ENCODE measurements around the gene VPS11. TPM values are rescaled to one million over a fixed set of nuclear protein-coding genes. Genes with fewer than 3 reads are reported as not detected.

The VPS11 gene
- total and polyA plus RNA-seq, 10 donors = 30.1 to 66.7 (median 43.6) TPM

- peak overlapping the region in 5 of 8 donors; percentile 85 to 94 (median 90) for H3K27ac ChIP-seq
Observed at GRCh38 chr11:119108857-119109221, 41.2 kb downstream of the VPS11 start.

GRCh38 chr11:119109843-119110242 lies 42.2 kb downstream of the VPS11 start:
- Histone ChIP-seq H3K4me3 (no peak overlapping the region), H3K4me1 (peaks cover 19 to 66% (median 43%) of the 10 kb centered on the region in 6 donors), H3K9me3 (no peaks in the 10 kb centered on the region), H3K27me3 (replicated peaks in 1 of 7) (no peaks in the 10 kb centered on the region), H3K36me3 (peaks cover 0 to 55% (median 40%) of the 10 kb centered on the region in 6 donors), H3K27ac (peak overlapping the region in 1 of 8 donors; percentile 94)
- TF ChIP-seq POLR2AphosphoS5 (IDR thresholded peaks at IDR 0.05) = no peak
- TF ChIP-seq, protein P1, sequence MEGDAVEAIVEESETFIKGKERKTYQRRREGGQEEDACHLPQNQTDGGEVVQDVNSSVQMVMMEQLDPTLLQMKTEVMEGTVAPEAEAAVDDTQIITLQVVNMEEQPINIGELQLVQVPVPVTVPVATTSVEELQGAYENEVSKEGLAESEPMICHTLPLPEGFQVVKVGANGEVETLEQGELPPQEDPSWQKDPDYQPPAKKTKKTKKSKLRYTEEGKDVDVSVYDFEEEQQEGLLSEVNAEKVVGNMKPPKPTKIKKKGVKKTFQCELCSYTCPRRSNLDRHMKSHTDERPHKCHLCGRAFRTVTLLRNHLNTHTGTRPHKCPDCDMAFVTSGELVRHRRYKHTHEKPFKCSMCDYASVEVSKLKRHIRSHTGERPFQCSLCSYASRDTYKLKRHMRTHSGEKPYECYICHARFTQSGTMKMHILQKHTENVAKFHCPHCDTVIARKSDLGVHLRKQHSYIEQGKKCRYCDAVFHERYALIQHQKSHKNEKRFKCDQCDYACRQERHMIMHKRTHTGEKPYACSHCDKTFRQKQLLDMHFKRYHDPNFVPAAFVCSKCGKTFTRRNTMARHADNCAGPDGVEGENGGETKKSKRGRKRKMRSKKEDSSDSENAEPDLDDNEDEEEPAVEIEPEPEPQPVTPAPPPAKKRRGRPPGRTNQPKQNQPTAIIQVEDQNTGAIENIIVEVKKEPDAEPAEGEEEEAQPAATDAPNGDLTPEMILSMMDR (IDR thresholded peaks at IDR 0.05 in 8 of 11, conservative IDR thresholded peaks at IDR 0.05 in 3 of 11) = no peak
- TF ChIP-seq POLR2A (IDR thresholded peaks at IDR 0.05) = no peak
- WGBS, 5 donors = 89 to 100% (median 95%) methylated on average over 2 to 3 of the region's 3 CpGs
- peak; percentile 63 for DNase-seq
- intact Hi-C loops (cut with DNase I; ENCODE audit: low total_unique reads) = no loop called here

More at GRCh38 chr11:119108857-119109221, 41.2 kb downstream of the VPS11 start:
- peak; percentile 21 for DNase-seq
- intact Hi-C loops (cut with DNase I; ENCODE audit: low total_unique reads) = no loop called here
- Histone ChIP-seq H3K36me3 (peaks cover 0 to 45% (median 31%) of the 10 kb centered on the region in 6 donors), H3K9me3 (no peaks in the 10 kb centered on the region), H3K4me1 (peaks cover 19 to 60% (median 41%) of the 10 kb centered on the region in 6 donors), H3K27me3 (replicated peaks in 1 of 7) (no peaks in the 10 kb centered on the region), H3K4me3 (peak overlapping the region in 7 of 8 donors; percentile 82 to 99 (median 95))
- no peak for TF ChIP-seq POLR2AphosphoS5 (IDR thresholded peaks at IDR 0.05)
- TF ChIP-seq, protein P1 (IDR thresholded peaks at IDR 0.05 in 8 of 11, conservative IDR thresholded peaks at IDR 0.05 in 3 of 11) = no peak
- no peak for TF ChIP-seq POLR2A (IDR thresholded peaks at IDR 0.05)
- 67 to 89% (median 82%) methylated on average over 2 of the region's 2 CpGs for WGBS, 5 donors

DNA sequence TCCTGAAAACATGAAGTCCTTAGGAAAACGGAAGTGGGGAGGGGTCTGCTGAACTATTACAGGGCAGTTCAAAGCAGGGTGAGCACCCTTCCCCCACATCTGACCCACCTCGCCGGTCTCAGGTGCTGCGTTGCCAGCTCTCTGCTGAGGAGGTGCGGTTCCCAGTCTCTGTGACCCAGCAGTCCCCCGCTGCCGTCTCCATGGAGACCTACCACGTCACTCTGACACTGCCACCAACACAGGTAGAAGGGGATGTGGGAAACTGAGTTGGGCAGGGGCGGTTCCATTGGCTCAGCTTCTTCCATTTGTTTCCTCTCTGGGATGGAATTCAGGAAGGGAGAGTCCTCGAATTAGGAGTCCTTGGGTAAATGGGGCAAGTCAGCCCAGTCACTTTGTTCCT lies 42.8 kb downstream of the VPS11 start:
- peaks cover 19 to 72% (median 47%) of the 10 kb centered on the region in 6 donors for H3K4me1 ChIP-seq
- no peak for DNase-seq
- 78 to 94% (median 86%) methylated on average over 9 to 10 of the region's 10 CpGs for WGBS, 5 donors
- H3K36me3 ChIP-seq = peaks cover 0 to 61% (median 41%) of the 10 kb centered on the region in 6 donors
- no peak overlapping the region for H3K27ac ChIP-seq
- intact Hi-C loops (cut with DNase I; ENCODE audit: low total_unique reads) = no loop called here
- H3K4me3 ChIP-seq = no peak overlapping the region
- TF ChIP-seq, protein P1 (IDR thresholded peaks at IDR 0.05 in 8 of 11, conservative IDR thresholded peaks at IDR 0.05 in 3 of 11) = no peak
- TF ChIP-seq POLR2AphosphoS5 (IDR thresholded peaks at IDR 0.05) (no peak), POLR2A (IDR thresholded peaks at IDR 0.05) (no peak)
- no peaks in the 10 kb centered on the region for H3K9me3 ChIP-seq
- no peaks in the 10 kb centered on the region for H3K27me3 ChIP-seq (replicated peaks in 1 of 7)

- TF ChIP-seq POLR2A (IDR thresholded peaks at IDR 0.05) (no peak), POLR2AphosphoS5 (IDR thresholded peaks at IDR 0.05) (no peak)
- TF ChIP-seq, protein P1 (IDR thresholded peaks at IDR 0.05 in 8 of 11, conservative IDR thresholded peaks at IDR 0.05 in 3 of 11) = no peak
- H3K4me3 ChIP-seq = no peak overlapping the region
- H3K9me3 ChIP-seq = no peaks in the 10 kb centered on the region
- WGBS, 5 donors = 90 to 97% (median 94%) methylated on average over 11 of the region's 11 CpGs
- DNase-seq = no peak
- intact Hi-C loops (cut with DNase I; ENCODE audit: low total_unique reads) = no loop called here
- peaks cover 0 to 71% (median 44%) of the 10 kb centered on the region in 6 donors for H3K36me3 ChIP-seq
- H3K27me3 ChIP-seq (replicated peaks in 1 of 7) = no peaks in the 10 kb centered on the region
- H3K27ac ChIP-seq = no peak overlapping the region
- H3K4me1 ChIP-seq = peaks cover 16 to 73% (median 44%) of the 10 kb centered on the region in 6 donors
Observed at GRCh38 chr11:119111361-119111925, 43.8 kb downstream of the VPS11 start.

Measured in spleen (tissue), 11 donors.